Kidney (tissue), 14 donors: ENCODE measurements around the gene CACNB3. TPM values are rescaled to one million over a fixed set of nuclear protein-coding genes. Genes with fewer than 3 reads are reported as not detected.
"Not testable (repeated sequence)": the region's sequence is repeated elsewhere in the genome, so short reads cannot be mapped to it uniquely, and the experiment has no call there.

ENCODE experiments used
- DNase-seq, 5 donors: peaks; one replicate each; pipeline ENCODE4 v3.0.0-alpha.2; 2013 to 2020
- FAIRE-seq: peaks from 2 replicates; lab custom pipeline; 2012; peaks lifted over from hg19 to GRCh38; lab: Jason Lieb, UNC
- H3K27ac ChIP-seq, 2 donors: one replicate each; pipeline ENCODE4 v1.7.0; 2013; ENCODE audit warnings: low read depth in 2 of 2, low read length in 2 of 2, inconsistent platforms in 1 of 2
- H3K27me3 ChIP-seq: one replicate; pipeline ENCODE4 v1.7.1; 2013; ENCODE audit warnings: low read length, inconsistent platforms; ENCODE audit not compliant: control insufficient read depth, insufficient read depth
- H3K36me3 ChIP-seq, 3 donors: one replicate each; pipeline versions ENCODE4 v1.7.0 to v1.7.1; 2013; ENCODE audit warnings: low read length in 3 of 3, control low read depth in 1 of 3, inconsistent platforms in 1 of 3; ENCODE audit not compliant: insufficient read depth in 3 of 3, control insufficient read depth in 2 of 3
- H3K4me1 ChIP-seq, 3 donors: one replicate each; pipeline versions ENCODE4 v1.7.0 to v1.7.1; 2013; ENCODE audit warnings: low read length in 3 of 3, inconsistent platforms in 1 of 3, low read depth in 1 of 3; ENCODE audit not compliant: control insufficient read depth in 2 of 3, insufficient read depth in 2 of 3
- H3K4me3 ChIP-seq, 3 donors: one replicate each; pipeline versions ENCODE4 v1.7.0 to v1.8.1; 2013; ENCODE audit warnings: low read length in 3 of 3, control low read depth in 1 of 3, inconsistent platforms in 1 of 3
- H3K9ac ChIP-seq, 3 donors: one replicate each; pipeline versions ENCODE4 v1.7.0 to v1.7.1; 2013; ENCODE audit warnings: low read length in 3 of 3, control low read depth in 1 of 3, inconsistent platforms in 1 of 3
- H3K9me3 ChIP-seq, 3 donors: one replicate each; pipeline versions ENCODE4 v1.7.0 to v1.7.1; 2013; ENCODE audit warnings: low read length in 3 of 3, control low read depth in 1 of 3, inconsistent platforms in 1 of 3; ENCODE audit not compliant: control insufficient read depth in 2 of 3, insufficient read depth in 1 of 3
- CTCF ChIP-seq: IDR thresholded peaks from 3 replicates; pipeline ENCODE4 v1.5.1; 2012; ENCODE audit warnings: mild to moderate bottlenecking, moderate library complexity, borderline replicate concordance; ENCODE audit not compliant: insufficient read depth; ENCODE audit errors: extremely low read depth
- intact Hi-C: fragments of 100-400 bp; cut with DNase I; formaldehyde crosslinking; loops from one replicate; pipeline ENCODE4 v1.11.1; 2022
- polyA plus RNA-seq: library from polyadenylated mRNA; stranded (reverse); fragments of 350-450 nt; fragmentation: Illumina TruSeq; extraction: RNeasy Lipid Tissue Mini Kit (QIAGEN cat#74804); gene quantifications from one replicate; pipeline ENCODE4 v1.2.3, GENCODE V29; 2014; ENCODE audit warnings: low read depth, low replicate concordance; ENCODE audit not compliant: insufficient read depth
- total RNA-seq: library from RNA; stranded (reverse); fragmentation: NEBNext Ultra II Directional; extraction: Animal tissue kit (Norgen Biotek cat#: 25700); gene quantifications from one replicate; pipeline ENCODE4 v1.2.1, GENCODE V29; 2021
- donor health status: control.
- donor health status: control.
- donor health status: control.
- donor health status: control.
- donor health status: control.
- donor health status: DM: yes; HTN: yes; CAD: no.
- donor health status: Normal renal cell carcinoma (clear cell type).

The CACNB3 gene
- total and polyA plus RNA-seq, 2 donors from 2014 or later = 17.9 to 19.6 TPM

GRCh38 chr12:48832321-48833060 is 14.2 kb downstream of the CACNB3 start:
- peaks cover 9 to 68% (median 54%) of the 10 kb centered on the region in 3 donors for H3K36me3 ChIP-seq
- no peaks in the 10 kb centered on the region for H3K4me1 ChIP-seq

GRCh38 chr12:48838048-48838447 is 19.8 kb downstream of the CACNB3 start:
- Histone ChIP-seq H3K4me3 (no peak overlapping the region), H3K27ac (no peak overlapping the region), H3K27me3 (no peaks in the 10 kb centered on the region), H3K4me1 (no peaks in the 10 kb centered on the region), H3K9me3 (no peaks in the 10 kb centered on the region), H3K9ac (no peak overlapping the region), H3K36me3 (peaks cover 11 to 59% (median 49%) of the 10 kb centered on the region in 3 donors)
- no peak for FAIRE-seq
- no peak for TF ChIP-seq CTCF
- intact Hi-C loops = no loop called here
- DNase-seq = no peak

More at GRCh38 chr12:48832321-48833060, 14.2 kb downstream of the CACNB3 start:
- H3K9ac ChIP-seq = no peak overlapping the region
- no peak for TF ChIP-seq CTCF
- H3K9me3 ChIP-seq = no peaks in the 10 kb centered on the region
- no peak overlapping the region for H3K4me3 ChIP-seq
- intact Hi-C loops = no loop called here
- no peaks in the 10 kb centered on the region for H3K27me3 ChIP-seq
- DNase-seq (no peak), FAIRE-seq (no peak)
- H3K27ac ChIP-seq = no peak overlapping the region

- DNase-seq, H3K27me3 ChIP-seq, H3K4me3 ChIP-seq, H3K9ac ChIP-seq, H3K4me1 ChIP-seq, H3K27ac ChIP-seq, H3K9me3 ChIP-seq, FAIRE-seq, intact Hi-C loops: not testable (repeated sequence)
- peaks cover 9 to 47% (median 29%) of the 10 kb centered on the region in 3 donors for H3K36me3 ChIP-seq
Observed at GRCh38 chr12:48842021-48842420, 23.7 kb downstream of the CACNB3 start.

GRCh38 chr12:48851883-48852733 is 33.8 kb downstream of the CACNB3 start, which contains the start of gene DDX23:
Gene DDX23 (minus strand): TSS chr12:48852163. CDS start chr12:48845782, 6,381 bp downstream.
- DNase-seq = peak; percentile 96 to 99 (median 98)
- H3K27me3 ChIP-seq = no peaks in the 10 kb centered on the region
- peak within 1 kb of the TSS; percentile 86 to 96 (median 93) for H3K4me3 ChIP-seq
- TF ChIP-seq CTCF = no peak
- FAIRE-seq = peak; percentile 80
- peak within 1 kb of the TSS; percentile 78 to 80 (median 78) for H3K9ac ChIP-seq
- H3K9me3 ChIP-seq = no peaks in the 10 kb centered on the region
- no peaks in the 10 kb centered on the region for H3K36me3 ChIP-seq
- H3K4me1 ChIP-seq = peaks cover 0 to 14% (median 14%) of the 10 kb centered on the region in 3 donors
- peak within 1 kb of the TSS; percentile 76 to 86 for H3K27ac ChIP-seq
- intact Hi-C loops = no loop called here
